ENCODE results near the gene STXBP5.

STXBP5 gene

DNA sequence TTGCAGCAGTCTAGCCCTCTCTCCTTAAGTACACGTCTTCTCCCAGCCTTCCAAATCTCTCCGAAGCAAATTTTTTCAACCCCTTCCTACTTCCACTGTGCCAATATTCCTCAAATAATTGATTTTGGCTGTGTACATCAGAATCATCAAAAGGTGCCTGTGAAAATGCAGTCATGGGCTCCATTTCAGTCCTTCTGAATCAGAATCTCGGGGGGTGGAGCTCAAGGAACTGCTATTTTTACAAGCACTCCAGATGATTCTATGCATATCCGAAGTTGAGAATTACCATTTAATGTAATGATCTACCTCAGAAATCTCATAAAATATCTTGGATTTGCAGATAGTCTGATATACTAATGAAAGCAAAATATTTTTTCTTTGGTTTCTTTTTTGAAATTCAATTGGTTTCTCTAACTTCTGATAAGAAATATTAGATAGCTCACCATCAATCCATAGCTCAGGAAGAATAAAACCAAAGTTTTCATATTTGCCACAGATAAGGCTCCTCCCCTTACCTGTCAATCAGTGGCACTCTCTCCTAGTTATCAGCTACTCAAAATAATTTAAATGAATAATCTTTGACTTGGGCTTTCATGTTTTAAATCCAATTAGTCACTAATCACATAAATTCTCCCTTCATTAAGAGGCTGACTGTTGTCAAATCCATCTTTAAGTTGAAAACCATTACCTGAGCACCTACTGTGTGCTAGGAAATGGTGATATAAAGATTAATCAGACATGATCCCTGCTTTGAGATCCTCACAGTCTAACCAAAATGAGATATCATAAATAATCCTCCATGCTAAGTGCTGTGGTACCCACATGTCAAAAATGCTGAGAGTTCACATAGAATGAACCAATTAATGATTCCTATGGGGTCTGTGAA is 36.4 kb upstream of the STXBP5 start:
- no peak overlapping the region for H3K4me3 ChIP-seq (ENCODE audit: low read length)
- no peak for TF ChIP-seq ZNF274 (IDR thresholded peaks at IDR 0.05; ENCODE audit: low read depth, low read length)

GRCh38 chr6:147169529-147169928 is 34.7 kb upstream of the STXBP5 start:
- TF ChIP-seq ZNF274 (IDR thresholded peaks at IDR 0.05; ENCODE audit: low read depth, low read length) = no peak
- H3K4me3 ChIP-seq (ENCODE audit: low read length) = no peak overlapping the region

DNA sequence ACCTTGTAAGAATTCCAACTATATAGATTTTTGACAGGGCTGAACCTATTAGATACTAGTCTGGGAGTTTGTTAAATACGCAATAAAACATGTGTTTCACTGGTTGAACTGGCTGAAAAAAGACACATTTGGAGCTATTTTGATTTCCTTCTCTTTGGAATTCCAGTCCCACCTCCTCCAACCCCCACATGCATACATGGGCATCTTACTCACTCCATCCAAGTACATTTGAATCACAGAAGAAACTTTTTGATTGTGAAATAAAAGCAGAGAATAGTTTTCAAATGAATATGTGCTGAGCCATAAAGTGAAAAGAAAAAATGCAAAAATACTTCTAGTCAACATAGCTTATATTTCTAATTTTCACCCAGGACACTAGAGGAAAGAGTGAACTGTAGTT is 33.9 kb upstream of the STXBP5 start:
- H3K4me3 ChIP-seq (ENCODE audit: low read length) = no peak overlapping the region
- no peak for TF ChIP-seq ZNF274 (IDR thresholded peaks at IDR 0.05; ENCODE audit: low read depth, low read length)

DNA sequence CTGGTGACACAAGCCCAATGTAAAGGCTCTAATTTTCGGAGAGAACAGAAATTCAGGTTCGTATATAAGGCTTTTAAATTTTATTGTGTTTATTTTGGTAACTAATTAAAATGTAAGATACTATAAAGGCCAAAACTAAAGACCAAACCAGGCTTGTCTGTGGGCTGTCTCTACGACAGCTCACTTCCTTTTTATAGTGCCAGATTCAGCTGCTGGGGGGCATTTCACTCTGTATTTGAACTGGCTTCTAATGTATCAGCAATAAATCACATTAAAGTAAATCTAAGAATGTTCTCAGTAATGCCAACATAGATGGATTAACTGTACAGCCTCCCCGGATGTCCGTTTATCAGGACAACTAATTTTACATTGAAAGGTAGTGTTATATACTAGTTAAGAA is 31.1 kb upstream of the STXBP5 start:
- no peak for TF ChIP-seq ZNF274 (IDR thresholded peaks at IDR 0.05; ENCODE audit: low read depth, low read length)
- no peak overlapping the region for H3K4me3 ChIP-seq (ENCODE audit: low read length)

DNA sequence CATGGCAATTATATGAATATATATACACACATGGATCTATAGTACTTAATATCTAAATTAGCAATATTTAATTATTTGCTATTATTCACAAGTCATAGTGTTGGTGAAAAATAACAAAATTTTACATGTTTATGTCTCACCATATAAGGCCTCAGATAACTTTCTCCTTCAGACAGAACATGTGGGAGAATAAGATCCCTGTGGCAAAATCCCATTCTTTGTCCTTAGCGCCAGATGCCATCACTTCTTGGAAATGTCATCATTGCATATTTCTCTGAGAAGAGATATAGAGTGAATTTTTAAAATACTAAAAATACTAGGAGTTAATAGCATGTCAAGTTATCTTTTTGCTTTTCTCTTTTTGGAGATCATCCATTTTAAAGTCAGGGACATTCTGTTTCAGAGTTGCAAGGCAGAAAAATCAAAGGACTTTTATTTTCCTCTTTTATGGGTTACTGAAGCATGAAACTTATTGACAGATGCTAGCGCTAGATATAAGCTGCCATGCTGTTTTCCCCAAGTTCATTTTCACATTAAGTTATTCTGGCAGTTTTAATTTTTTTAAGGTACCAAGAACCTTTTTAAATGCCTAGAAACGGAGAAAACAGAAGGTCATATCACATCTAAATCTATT is 30.4 kb upstream of the STXBP5 start:
- TF ChIP-seq ZNF274 (IDR thresholded peaks at IDR 0.05; ENCODE audit: low read depth, low read length) = no peak
- no peak overlapping the region for H3K4me3 ChIP-seq (ENCODE audit: low read length)

DNA sequence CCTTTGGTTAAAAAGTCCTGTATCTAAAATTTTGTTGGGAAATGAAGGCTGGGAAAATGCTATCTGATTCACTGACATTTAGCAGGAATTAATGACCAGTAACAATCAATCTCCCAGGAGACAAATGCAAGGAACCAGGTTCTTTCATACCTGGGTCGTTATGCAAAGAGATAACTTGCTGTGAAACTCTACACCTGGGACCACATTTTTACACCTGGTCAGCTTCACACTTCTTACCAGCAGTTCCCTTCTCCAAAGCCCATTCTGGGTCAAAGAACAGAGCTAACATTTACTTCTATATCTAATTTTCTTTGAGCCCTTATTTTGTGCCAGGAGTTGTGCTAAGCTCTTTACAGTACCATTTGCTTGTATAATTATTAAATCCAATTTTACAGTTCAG is 27.4 kb upstream of the STXBP5 start:
- H3K4me3 ChIP-seq (ENCODE audit: low read length) = no peak overlapping the region
- TF ChIP-seq ZNF274 (IDR thresholded peaks at IDR 0.05; ENCODE audit: low read depth, low read length) = no peak

DNA sequence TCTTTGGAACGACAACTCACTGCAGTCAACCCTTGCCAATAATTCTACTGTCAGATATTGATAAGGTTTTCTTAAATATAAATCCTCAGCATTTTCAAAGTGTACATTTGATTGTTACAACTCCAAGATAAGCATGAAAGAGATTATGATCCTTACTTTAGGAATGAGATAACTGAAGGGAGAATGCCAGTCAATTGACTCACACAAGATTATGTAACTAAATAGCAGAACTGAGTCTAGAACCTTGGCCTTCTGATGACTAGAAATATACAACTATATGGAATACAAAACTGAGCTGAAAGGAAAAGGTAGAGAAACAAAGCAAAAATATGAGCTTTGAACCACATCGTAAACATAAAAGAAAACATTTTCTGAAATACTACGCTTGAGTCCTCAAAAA is 26.9 kb upstream of the STXBP5 start:
- no peak overlapping the region for H3K4me3 ChIP-seq (ENCODE audit: low read length)
- TF ChIP-seq ZNF274 (IDR thresholded peaks at IDR 0.05; ENCODE audit: low read depth, low read length) = no peak

GRCh38 chr6:147178355-147178754 is 25.9 kb upstream of the STXBP5 start:
- H3K4me3 ChIP-seq (ENCODE audit: low read length) = no peak overlapping the region
- no peak for TF ChIP-seq ZNF274 (IDR thresholded peaks at IDR 0.05; ENCODE audit: low read depth, low read length)

GRCh38 chr6:147179809-147180208 is 24.4 kb upstream of the STXBP5 start:
- no peak overlapping the region for H3K4me3 ChIP-seq (ENCODE audit: low read length)
- TF ChIP-seq ZNF274 (IDR thresholded peaks at IDR 0.05; ENCODE audit: low read depth, low read length) = no peak

DNA sequence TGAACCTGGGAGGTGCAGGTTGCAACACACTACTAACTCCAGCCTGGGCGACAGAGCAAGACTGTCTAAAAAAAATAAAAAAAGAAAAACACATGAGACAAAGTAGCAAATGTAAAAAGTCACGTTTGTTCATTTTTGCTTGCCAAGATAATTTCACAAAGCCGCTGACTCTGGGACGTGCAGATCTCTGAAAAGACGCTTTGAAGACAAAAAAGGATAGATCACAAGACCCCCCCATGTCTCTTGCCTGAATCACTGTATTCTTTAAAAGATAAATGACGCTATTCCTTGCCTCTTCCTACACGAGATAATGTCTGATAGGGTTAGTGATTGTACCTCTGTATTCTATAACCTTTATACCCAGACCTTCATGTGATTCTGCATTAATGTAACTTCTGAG is 23.3 kb upstream of the STXBP5 start:
- no peak for TF ChIP-seq ZNF274 (IDR thresholded peaks at IDR 0.05; ENCODE audit: low read depth, low read length)
- H3K4me3 ChIP-seq (ENCODE audit: low read length) = no peak overlapping the region

- H3K4me3 ChIP-seq (ENCODE audit: low read length) = no peak overlapping the region
- no peak for TF ChIP-seq ZNF274 (IDR thresholded peaks at IDR 0.05; ENCODE audit: low read depth, low read length)
Measured at GRCh38 chr6:147184379-147184778, 19.8 kb upstream of the STXBP5 start.

- TF ChIP-seq ZNF274 (IDR thresholded peaks at IDR 0.05; ENCODE audit: low read depth, low read length) = no peak
- no peak overlapping the region for H3K4me3 ChIP-seq (ENCODE audit: low read length)
Measured at GRCh38 chr6:147185216-147185615, 19.0 kb upstream of the STXBP5 start.

- no peak for TF ChIP-seq ZNF274 (IDR thresholded peaks at IDR 0.05; ENCODE audit: low read depth, low read length)
- H3K4me3 ChIP-seq (ENCODE audit: low read length) = no peak overlapping the region
Measured at GRCh38 chr6:147190556-147190955, 13.7 kb upstream of the STXBP5 start.

DNA sequence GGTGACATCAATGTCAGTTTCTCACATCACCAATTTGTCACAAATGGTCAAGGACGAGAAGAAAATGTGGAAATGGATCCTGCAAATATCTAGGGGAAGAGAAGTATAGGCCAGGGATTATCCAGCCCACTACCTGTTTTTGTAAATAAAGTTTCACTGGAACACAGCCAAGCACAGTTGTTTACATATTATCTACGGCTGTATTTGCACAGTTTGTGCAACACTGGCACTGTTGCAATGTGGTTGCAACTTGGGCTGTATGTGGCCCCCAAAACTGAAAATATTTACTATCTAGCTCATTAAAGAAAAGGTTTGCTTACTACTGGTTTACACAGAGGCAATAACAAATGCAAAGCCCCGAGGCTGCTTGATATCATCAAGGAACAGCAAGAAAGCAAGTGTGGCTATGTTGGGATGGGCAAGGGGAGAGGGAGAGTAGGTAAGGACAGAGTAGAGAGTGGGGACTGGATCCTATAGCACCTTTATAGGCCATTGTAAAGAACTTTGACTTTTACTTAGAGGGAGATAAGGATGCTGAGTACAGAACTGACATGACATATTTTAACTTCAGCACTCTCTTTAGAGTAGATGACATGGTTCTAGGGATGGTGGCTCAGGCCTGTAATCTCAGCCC is 11.8 kb upstream of the STXBP5 start:
- no peak for TF ChIP-seq ZNF274 (IDR thresholded peaks at IDR 0.05; ENCODE audit: low read depth, low read length)
- H3K4me3 ChIP-seq (ENCODE audit: low read length) = no peak overlapping the region
